Measurements from ENCODE around the gene LDLRAD4.

LDLRAD4 gene

DNA sequence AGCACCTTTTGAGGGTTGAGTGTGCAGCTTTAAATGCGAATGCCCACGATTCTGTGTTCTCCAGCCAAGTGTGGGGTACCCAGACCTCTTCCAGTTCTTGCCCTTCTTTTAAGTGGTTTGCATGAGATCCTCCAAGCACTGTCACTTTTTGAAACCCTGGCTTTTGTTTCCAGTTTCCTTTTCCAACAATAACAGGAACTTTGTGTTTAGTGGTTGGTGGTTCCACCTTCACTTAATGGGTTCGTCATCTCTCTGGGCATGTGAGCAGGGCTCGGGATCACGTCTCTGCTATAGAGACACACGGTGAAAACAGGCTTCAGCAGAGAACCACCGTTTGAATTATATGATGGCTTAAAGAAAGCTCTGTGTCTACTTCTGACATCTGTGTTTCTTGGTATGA, 197.6 kb downstream of the LDLRAD4 start:
- DNase-seq = no peak

GRCh38 chr18:13416848-13417247, 198.3 kb downstream of the LDLRAD4 start:
- no peak for DNase-seq

- DNase-seq = no peak
These were observed 199.6 kb downstream of the LDLRAD4 start for GRCh38 chr18:13418013-13418710.

GRCh38 chr18:13420969-13421686, 202.6 kb downstream of the LDLRAD4 start:
- DNase-seq = no peak

- DNase-seq = no peak
These were observed 204.1 kb downstream of the LDLRAD4 start for GRCh38 chr18:13422541-13423147.

DNA sequence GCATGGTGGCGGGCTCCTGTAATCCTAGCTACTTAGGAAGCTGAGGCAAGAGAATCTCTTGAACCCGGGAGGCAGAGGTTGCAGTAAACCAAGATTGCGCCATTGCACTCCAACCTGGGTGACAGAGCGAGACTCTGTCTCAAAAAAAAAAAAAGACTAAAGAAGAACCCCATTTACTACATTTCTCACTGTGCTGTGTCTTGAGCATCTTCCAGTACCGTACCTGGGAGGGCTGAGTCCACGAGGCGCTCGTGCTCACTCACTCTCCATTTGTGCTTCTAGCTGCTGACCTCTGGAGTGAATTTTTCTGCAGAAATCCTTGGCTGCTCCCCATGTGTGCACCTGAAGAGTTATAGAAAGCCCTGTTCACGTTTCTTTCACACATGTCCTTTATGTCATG, 204.8 kb downstream of the LDLRAD4 start:
- DNase-seq = no peak

DNA sequence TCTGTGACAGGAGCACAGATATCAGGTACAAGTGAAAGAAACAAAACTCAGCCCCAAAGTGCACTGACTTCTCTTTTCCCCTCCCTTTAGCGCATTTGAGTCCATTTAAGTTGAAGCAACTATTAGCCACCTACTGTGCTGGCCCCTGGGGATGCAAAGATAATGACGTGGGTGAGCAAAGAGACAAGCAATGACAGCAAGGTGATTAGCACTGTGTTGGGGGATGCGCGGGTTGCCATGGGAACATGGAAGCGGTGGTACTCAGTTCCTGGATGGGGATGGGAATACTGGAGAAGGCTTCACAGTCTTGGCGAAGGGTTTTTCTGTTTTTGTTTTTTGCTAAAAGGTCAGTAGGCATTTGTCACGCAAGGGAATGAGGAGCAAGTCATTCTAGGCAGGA, 205.8 kb downstream of the LDLRAD4 start:
- no peak for DNase-seq

GRCh38 chr18:13425357-13426091, 207.0 kb downstream of the LDLRAD4 start:
- DNase-seq = peak; percentile 9

- DNase-seq = no peak
These were observed 208.8 kb downstream of the LDLRAD4 start for GRCh38 chr18:13427354-13427753.

DNA sequence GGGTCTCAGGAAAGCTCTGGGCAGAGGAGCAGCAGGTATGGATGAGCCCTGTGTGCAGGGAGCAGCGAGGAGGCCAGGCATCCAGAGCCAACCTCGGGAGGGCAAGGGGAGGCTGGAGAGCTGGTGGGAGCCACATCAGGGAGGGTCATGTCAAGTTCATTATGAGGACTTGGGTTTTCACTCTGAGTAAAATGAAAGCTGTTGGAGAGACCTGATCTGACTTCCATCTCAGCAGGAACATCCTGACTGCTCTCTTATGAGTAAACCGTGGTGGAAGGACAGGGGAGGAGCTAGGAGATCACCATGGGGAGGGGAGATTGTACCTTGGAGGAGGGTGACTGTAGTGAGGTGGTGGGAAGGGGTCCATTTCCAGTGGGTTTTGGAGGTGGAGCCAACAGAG, 209.8 kb downstream of the LDLRAD4 start:
- DNase-seq = no peak

DNA sequence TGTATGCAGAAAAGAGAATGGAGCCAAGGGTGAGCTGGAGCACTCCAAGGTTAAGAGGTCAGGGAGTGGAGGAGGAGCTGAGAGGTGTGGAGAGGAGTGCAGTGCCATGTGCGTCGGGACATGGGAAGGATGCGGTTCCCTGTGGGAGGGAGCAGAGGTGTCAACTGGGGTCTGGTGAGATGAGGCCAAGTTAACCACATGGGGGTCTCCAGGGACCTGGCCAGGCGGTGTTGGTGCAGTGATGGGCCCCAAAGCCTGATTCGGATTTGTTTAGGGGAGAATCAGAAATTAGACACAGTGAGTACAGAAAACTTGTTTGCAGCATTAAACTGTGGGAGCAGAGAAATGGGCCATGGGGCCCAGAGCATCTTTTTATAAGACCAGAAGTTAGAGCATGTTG, 210.5 kb downstream of the LDLRAD4 start:
- DNase-seq = no peak

- no peak for DNase-seq
These were observed 211.4 kb downstream of the LDLRAD4 start for GRCh38 chr18:13429884-13430510.

- no peak for DNase-seq
These were observed 212.1 kb downstream of the LDLRAD4 start for GRCh38 chr18:13430663-13431062.

- no peak for DNase-seq
These were observed 213.3 kb downstream of the LDLRAD4 start for GRCh38 chr18:13431886-13432285.

GRCh38 chr18:13433125-13433524, 214.6 kb downstream of the LDLRAD4 start:
- no peak for DNase-seq

DNA sequence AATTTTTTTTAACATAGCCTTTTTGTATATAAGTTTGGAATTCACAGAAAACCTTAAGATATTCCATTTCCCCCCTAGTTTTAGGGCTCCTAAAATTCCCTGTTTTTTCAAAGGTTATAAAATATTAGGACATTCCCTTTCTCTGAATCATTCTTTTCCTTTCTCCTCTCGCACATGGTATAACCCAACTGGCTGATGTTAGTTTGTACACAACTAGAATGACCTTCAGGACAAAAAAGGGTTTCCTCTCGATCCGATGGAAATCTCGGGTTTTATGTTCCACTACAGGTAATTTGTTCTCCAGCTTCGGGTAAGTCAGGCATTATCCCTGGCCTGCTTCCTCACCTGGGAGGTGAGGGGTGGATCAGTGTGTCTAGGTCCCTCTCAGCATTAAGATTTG, 215.1 kb downstream of the LDLRAD4 start:
- no peak for DNase-seq

GRCh38 chr18:13434854-13435253, 216.3 kb downstream of the LDLRAD4 start:
- no peak for DNase-seq

DNA sequence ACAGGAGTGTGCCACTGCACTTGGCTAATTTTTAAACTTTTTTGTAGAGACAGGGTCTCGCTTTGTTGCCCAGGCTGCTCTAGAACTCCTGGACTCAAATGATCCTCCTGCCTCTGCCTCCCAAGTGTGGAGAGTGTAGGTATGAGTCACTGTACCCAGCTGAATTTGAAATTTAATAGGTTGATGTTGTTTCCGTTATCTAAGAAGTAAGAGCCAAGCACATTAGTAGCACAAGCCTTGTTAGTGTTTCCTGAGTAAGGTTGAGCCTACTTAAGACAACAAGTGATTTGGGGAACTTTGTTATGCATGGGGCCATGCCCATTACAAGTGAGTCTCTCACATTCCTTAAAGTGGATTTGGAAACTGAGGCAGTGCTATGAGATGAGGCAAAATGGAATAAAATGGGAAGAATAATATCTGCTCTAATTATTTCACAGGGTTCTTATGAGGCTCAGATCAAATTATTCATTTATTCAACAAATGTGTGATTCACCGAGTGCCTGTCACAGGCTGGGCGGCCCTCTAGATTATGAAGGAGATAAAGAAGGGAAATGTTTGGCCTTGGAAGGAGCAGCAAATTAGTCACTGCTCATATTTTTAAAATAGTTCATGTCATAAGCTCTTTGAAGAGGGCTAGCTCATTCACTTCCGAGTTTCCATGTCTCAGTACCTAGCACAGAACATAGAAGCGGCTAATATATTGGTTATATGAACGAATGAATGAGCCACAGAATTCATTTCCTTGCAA, 217.2 kb downstream of the LDLRAD4 start:
- DNase-seq = no peak

DNA sequence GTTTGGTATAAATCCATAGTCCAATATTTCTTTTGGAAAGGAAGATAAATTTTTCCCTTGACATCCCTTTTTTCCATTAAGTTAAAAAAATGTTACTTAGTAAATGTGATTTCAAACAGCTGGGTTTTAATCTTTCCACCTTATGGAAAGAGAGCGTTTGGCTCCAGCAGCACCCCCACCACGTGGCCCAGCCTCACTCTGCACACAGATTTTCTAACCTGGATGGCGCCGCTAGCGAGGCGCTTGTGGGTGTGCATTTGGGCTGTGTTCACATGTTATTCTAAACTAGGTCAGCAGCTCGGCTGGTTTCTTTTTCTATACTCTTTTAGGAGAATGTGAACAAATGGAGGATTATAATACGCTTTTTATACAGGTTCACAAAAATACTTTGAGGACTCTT, 218.0 kb downstream of the LDLRAD4 start:
- no peak for DNase-seq

DNA sequence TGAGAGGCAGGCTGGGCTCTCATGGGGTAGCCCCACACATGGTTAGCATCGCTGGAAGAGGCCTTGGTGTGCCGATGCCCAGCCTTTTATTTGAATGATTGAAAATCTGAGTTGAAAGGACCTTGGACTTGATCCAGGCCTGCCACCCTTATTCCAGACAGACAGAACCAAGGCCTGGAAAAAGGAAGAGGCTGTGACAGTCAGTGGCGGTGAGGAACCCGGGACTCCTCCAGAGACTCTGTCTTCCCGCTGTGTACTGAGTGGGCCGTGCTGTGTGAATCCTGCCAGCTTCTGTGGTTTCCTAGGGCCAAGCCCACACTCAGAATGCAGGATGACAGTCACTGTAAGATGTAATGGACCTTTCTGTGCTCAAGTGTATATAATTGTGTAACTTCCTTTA, 218.5 kb downstream of the LDLRAD4 start:
- DNase-seq = no peak

- no peak for DNase-seq
These were observed 219.4 kb downstream of the LDLRAD4 start for GRCh38 chr18:13437796-13438506.
